OCI-LY7 (cell line): ENCODE results near the gene NEK2. TPM values are rescaled to one million over a fixed set of nuclear protein-coding genes. Genes with fewer than 3 reads are reported as not detected.

Source experiments
- BruUV-seq: library from RNA; stranded (reverse); fragments of 400-500 nt; replicated peaks from 2 replicates; lab custom pipeline; 2021; lab: Mats Ljungman, UMichigan
- CTCF ChIA-PET: fragments of 300-600 bp; sonication (Branson Sonifier 250); formaldehyde crosslinking; loops from one replicate; lab custom pipeline; 2022; ENCODE audit warnings: antibody characterized with exemption; ENCODE audit not compliant: unreplicated experiment; lab: Charles Lee
- POLR2A ChIA-PET: fragments of 300-600 bp; sonication (Branson Sonifier 250); formaldehyde crosslinking; loops from one replicate; lab custom pipeline; 2022; ENCODE audit warnings: antibody characterized with exemption; lab: Charles Lee
- DNase-seq: peaks from one replicate; pipeline ENCODE4 v3.0.0-alpha.2; 2015; ENCODE audit warnings: low spot score
- H2AFZ ChIP-seq: fragments of 200-600 bp; sonication (generic), shearing (Covaris generic); 2 replicates; pipeline ENCODE4 v1.6.1; 2014; ENCODE audit warnings: mild to moderate bottlenecking, antibody characterized with exemption, low read length, moderate library complexity
- H3K27ac ChIP-seq: fragments of 200-600 bp; sonication (generic); 2 replicates; pipeline ENCODE4 v1.5.1; 2014; ENCODE audit warnings: mixed run types, low read depth, mild to moderate bottlenecking, moderate library complexity, low read length, inconsistent platforms; ENCODE audit not compliant: poor library complexity, severe bottlenecking
- H3K36me3 ChIP-seq: fragments of 200-600 bp; sonication (generic); 2 replicates; pipeline ENCODE4 v1.6.1; 2014; ENCODE audit warnings: mild to moderate bottlenecking, antibody characterized with exemption, low read length, moderate library complexity, mixed read lengths; ENCODE audit not compliant: insufficient read depth
- H3K4me1 ChIP-seq: fragments of 200-600 bp; sonication (generic); 2 replicates; pipeline ENCODE4 v1.5.1; 2014; ENCODE audit warnings: mild to moderate bottlenecking, low read length; ENCODE audit not compliant: insufficient read depth, poor library complexity, severe bottlenecking
- H3K4me2 ChIP-seq: fragments of 200-600 bp; sonication (generic); 2 replicates; pipeline ENCODE4 v1.6.1; 2014; ENCODE audit warnings: mild to moderate bottlenecking, low read length
- H3K4me3 ChIP-seq: fragments of 200-600 bp; sonication (generic); 2 replicates; pipeline ENCODE4 v1.5.1; 2014; ENCODE audit warnings: mild to moderate bottlenecking, low read depth, low read length; ENCODE audit not compliant: poor library complexity, severe bottlenecking
- H3K79me2 ChIP-seq: fragments of 200-600 bp; sonication (generic); 2 replicates; pipeline ENCODE4 v1.6.1; 2016; ENCODE audit warnings: low read depth, mild to moderate bottlenecking, low read length, moderate library complexity, mixed read lengths; ENCODE audit not compliant: insufficient read depth
- H3K9me2 ChIP-seq: fragments of 200-600 bp; sonication (generic); 2 replicates; pipeline ENCODE4 v1.6.1; 2016; ENCODE audit warnings: mild to moderate bottlenecking, low read length, mixed read lengths; ENCODE audit not compliant: insufficient read depth
- H3K9me3 ChIP-seq: fragments of 200-600 bp; sonication (generic); 2 replicates; pipeline ENCODE4 v1.6.1; 2014; ENCODE audit warnings: mild to moderate bottlenecking, mixed run types, low read length, mixed read lengths
- H4K20me1 ChIP-seq: fragments of 200-600 bp; sonication (generic); 2 replicates; pipeline ENCODE4 v1.6.1; 2014; ENCODE audit warnings: mild to moderate bottlenecking, antibody characterized with exemption, low read length, moderate library complexity, mixed read lengths; ENCODE audit not compliant: insufficient read depth
- CTCF ChIP-seq: fragments of 200-600 bp; sonication (generic); conservative IDR thresholded peaks from 2 replicates; pipeline ENCODE4 v1.5.1; 2014; ENCODE audit warnings: mild to moderate bottlenecking, antibody characterized with exemption, low read length, moderate library complexity, mixed read lengths
- EZH2phosphoT487 ChIP-seq: fragments of 200-600 bp; sonication (generic); IDR thresholded peaks from 2 replicates; pipeline ENCODE4 v1.6.1; 2018; ENCODE audit warnings: low read depth, borderline replicate concordance, mild to moderate bottlenecking, mixed run types, antibody characterized with exemption, low read length, moderate library complexity, mixed read lengths
- intact Hi-C: fragments of 100-400 bp; cut with micrococcal nuclease; formaldehyde crosslinking; loops from one replicate; pipeline ENCODE4 v1.10.0; 2022; ENCODE audit not compliant: unreplicated experiment
- total RNA-seq, 2 experiments: library from RNA; depleted of rRNA in 1 of 2; stranded (reverse); fragments of >200 nt in 1 of 2; shearing (Covaris generic) in 1 of 2; gene quantifications; 2 replicates each; pipeline ENCODE4 v1.2.3, GENCODE V29; 2014 to 2022

NEK2 gene
- total RNA-seq, 2 experiments from 2014 or later = 55.9 to 69.0 TPM

DNA sequence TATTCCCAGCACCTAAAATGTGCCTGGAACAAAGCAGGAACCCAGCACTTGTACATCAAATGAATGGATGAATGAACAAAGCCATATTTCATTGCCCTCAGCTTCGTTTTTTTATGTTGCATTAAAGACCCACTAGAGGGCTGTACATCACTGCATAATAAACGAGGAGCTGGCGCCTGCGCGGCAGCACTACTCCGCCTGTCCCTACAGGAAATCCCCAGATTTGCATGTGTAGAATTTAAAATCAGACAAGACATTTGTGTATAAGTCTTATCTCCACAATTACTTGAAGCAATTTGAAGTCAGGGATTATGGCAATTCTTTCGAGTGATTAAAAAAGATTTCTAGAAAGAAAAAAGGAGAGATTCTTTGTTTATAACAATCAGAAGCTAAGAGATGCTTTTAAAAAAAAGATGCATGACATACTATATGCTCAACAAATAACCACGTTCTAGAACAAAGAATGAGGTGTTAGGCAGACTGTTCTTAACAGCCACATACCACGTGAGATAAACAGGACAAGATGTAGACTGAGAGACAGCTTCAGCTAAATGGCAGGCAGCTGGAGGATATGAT, 5.4 kb upstream of the NEK2 start:
- Histone ChIP-seq H3K79me2 (no peaks in the 10 kb centered on the region), H3K4me3 (no peak overlapping the region), H3K9me2 (no peaks in the 10 kb centered on the region), H3K4me2 (peak overlapping the region; percentile 46), H3K27ac (peak overlapping the region; percentile 56), H3K4me1 (peaks cover 56% of the 10 kb centered on the region), H3K36me3 (no peaks in the 10 kb centered on the region), H3K9me3 (no peaks in the 10 kb centered on the region), H4K20me1 (no peaks in the 10 kb centered on the region), H2AFZ (peak overlapping the region; percentile 84)
- ChIA-PET POLR2A (interaction anchor here (0.6 to 5.3 kb wide), 18 partner anchors 10 to 775 kb away, joined by 3 to 30 read pairs (median 4); partner anchors contain the start of genes DTL and INTS7), CTCF (interaction anchor here (0.5 to 2.3 kb wide), 11 partner anchors 15 to 775 kb away, joined by 3 to 11 read pairs (median 3); partner anchors contain the start of genes DTL and INTS7)
- TF ChIP-seq EZH2phosphoT487 = no peak
- peak; percentile 89 for TF ChIP-seq CTCF
- DNase-seq = peak; percentile 94
- intact Hi-C loops = loop anchor here (1.0 to 2.0 kb wide), 6 partner anchors 16 to 776 kb away; partner anchors contain the start of genes DTL, INTS7 and LPGAT1
- BruUV-seq = no TSS peak

GRCh38 chr1:211677659-211678058, 2.2 kb upstream of the NEK2 start:
- ChIA-PET CTCF (interaction anchor here (1.5 kb wide), 1 partner anchor 21 kb away, joined by 4 read pairs; no protein-coding TSS in a partner anchor), POLR2A (interaction anchor here (1.6 to 5.3 kb wide), 3 partner anchors 8 to 358 kb away, joined by 4 to 30 read pairs (median 5); partner anchors contain the start of genes DTL and INTS7)
- intact Hi-C loops = loop anchor here (5.0 to 10.0 kb wide), 2 partner anchors 350 to 1177 kb away; partner anchors contain the start of genes FLVCR1 and TRAF5
- peaks cover 23% of the 10 kb centered on the region for H3K79me2 ChIP-seq
- no peaks in the 10 kb centered on the region for H3K9me3 ChIP-seq
- H3K4me3 ChIP-seq = no peak overlapping the region
- peaks cover 15% of the 10 kb centered on the region for H3K36me3 ChIP-seq
- TF ChIP-seq EZH2phosphoT487 = no peak
- no peak for TF ChIP-seq CTCF
- peak overlapping the region; percentile 79 for H2AFZ ChIP-seq
- no TSS peak for BruUV-seq
- H4K20me1 ChIP-seq = peaks cover 10% of the 10 kb centered on the region
- no peaks in the 10 kb centered on the region for H3K9me2 ChIP-seq
- H3K4me2 ChIP-seq = peak overlapping the region; percentile 92
- H3K4me1 ChIP-seq = peaks cover 69% of the 10 kb centered on the region
- peak overlapping the region; percentile 79 for H3K27ac ChIP-seq
- peak; percentile 84 for DNase-seq
